NCI-H82 treated with DMSO at 0.1 percent for 48 hours (cell line): Measurements from ENCODE around the gene STX17.

ENCODE experiments used
- DNase-seq: peaks from one replicate; lab custom pipeline; 2025; ENCODE audit not compliant: unreplicated experiment; lab: John Stamatoyannopoulos, UW

The STX17 gene

DNA sequence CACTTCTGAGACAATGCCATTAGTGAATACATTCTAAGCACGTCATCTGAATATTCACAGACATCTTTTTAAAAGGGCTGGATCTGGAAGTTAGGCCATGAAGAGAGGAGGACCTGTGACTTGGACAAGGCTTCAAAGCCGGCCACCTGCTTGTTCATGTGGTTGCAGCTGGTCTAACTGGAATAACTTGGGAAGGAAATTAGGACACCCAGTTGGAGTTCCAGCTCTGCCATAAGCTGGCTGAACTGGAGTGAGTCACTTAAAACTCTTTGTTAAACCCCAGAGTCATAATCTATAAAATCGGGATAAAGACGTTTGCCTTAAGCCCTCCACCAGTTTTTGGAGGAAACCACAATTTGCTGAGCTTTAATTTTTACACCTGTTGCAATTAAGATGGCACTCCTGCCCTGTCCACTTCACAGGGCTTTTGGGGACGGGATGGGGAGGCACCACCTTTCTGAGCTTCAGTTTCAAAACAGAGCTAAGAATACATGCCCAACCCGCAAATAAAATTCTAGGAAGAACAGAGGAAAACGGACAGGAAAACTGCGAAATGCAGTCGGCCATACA is 536 bp upstream of the STX17 start:
- no peak for DNase-seq

DNA sequence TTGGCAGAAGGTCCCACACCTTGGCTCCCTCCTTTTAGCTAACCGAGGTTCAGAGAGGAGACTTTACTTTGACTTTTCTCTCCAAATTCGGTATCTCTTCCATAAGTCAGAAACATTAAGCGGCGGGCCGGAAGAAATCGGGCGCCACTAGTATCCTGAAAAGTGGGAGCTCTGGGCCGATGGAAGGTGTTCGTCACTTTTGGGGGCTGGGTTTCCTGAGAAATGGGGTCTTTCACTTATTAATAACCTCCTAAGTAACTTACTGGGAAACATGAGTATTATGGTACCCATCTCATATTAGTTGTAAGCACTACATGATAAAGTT is 716 bp downstream of the STX17 start:
- no peak for DNase-seq

GRCh38 chr9:99911600-99911999 is 5.1 kb downstream of the STX17 start:
- DNase-seq = no peak

GRCh38 chr9:99916650-99917049 is 10.2 kb downstream of the STX17 start:
- DNase-seq = no peak

- no peak for DNase-seq
Measured at GRCh38 chr9:99918134-99918533, 11.7 kb downstream of the STX17 start.

- no peak for DNase-seq
Measured at GRCh38 chr9:99919930-99920329, 13.5 kb downstream of the STX17 start.

GRCh38 chr9:99921875-99922710 is 15.6 kb downstream of the STX17 start:
- DNase-seq = no peak

DNA sequence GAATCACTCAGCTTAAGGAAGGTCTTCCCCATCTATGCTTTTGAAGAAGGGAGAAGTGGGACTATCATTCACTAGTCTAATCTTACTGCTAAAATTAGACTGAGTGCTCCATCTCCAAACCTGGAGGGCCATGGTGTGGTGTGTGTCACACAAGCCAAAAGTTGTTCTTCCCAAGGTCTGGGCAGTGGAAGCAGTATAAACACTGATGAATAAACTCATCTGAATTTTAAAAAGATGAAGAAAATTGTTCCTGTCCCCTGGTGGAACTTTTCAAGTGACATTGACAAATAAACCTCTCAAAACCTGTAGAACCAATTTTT is 16.2 kb downstream of the STX17 start:
- DNase-seq = no peak

GRCh38 chr9:99925541-99925940 is 19.1 kb downstream of the STX17 start:
- no peak for DNase-seq

- no peak for DNase-seq
Measured at GRCh38 chr9:99929652-99930051, 23.2 kb downstream of the STX17 start.

DNA sequence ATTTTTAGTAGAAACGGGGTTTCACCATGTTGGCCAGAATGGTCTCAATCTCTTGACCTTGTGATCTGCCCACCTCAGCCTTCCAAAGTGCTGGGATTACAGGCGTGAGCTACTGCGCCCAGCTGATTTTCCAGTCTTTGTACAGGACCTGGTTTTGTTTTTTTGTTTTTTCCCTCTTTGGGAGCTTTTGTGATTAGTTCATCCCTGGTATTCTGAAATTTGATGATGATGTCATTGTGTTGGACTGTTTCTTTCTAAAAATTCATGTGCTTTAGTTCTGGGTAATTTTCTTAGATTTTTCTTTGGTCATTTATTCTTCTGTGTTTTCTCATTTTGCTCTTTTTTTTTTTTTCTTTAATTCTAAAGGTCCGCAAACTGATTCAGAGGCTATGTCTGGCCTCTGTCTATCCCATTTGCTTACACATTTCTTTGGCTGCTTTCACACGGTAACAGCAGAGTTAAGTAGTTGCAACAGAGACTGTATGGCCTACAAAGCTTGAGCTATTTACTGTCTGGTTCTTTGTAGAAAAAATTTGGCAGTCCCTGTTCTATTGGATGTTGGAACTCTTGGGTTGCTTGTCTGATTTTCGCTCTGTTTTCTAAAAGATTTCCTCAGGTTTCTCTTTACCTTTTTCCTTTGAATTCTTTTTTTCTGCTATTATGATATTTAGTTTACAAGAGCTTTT is 24.8 kb downstream of the STX17 start:
- no peak for DNase-seq

- no peak for DNase-seq
Measured at GRCh38 chr9:99936947-99937587, 30.6 kb downstream of the STX17 start.

DNA sequence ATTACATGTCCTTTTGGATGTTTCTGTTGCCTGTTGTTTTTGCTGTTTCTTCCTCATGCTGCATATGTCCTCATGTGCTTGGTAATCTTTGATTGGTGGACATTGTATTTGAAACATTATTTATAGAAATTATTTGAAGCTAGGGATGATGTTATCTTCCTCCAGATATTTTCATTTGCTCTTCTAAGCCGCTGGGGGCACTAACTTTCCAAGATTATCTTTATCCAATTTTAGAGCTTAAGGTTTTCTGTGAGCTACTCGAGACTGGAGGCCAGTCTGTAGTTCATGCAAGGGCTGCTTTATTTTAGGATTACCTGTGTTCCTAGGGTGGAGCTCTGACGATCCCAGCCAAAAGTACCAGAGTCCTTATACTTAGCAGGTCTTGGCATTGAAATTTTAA is 40.9 kb downstream of the STX17 start:
- DNase-seq = peak; percentile 62

DNA sequence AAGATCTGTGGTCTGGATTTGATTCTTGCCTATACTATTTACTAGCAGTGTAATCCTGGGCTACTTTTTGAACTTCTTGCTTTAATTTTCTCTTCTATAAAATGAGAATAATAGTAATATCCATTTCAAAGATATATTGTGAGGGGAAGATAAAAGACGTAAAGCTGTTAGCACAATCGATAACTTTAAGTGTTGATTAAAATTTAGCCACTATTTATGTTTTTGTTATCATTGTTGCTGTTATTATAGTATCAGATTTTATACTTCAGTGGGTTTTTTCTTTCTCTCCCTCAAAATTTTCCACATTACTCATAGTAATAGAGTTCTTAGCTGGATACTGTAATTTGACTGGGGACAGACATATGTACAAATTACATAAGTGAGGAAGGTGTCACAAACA is 42.0 kb downstream of the STX17 start:
- DNase-seq = no peak

DNA sequence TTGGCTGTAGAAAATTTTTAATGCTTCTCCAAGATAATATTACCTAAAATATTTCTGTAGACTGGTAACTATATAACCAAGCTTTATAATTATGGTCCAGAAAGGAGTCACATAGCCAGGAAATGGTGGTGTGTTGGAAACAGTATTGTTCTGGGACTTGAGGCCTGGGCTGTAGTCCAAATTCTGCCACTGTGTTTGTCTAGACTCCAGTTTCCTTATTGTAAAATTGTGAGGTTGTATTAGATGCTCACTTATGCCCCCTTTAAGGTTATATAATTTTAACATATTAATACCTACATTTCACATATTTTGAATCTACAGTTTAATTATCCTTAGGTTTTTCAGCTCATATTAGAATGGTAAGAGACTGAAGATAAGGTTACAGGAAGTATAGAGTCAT is 42.4 kb downstream of the STX17 start:
- no peak for DNase-seq

DNA sequence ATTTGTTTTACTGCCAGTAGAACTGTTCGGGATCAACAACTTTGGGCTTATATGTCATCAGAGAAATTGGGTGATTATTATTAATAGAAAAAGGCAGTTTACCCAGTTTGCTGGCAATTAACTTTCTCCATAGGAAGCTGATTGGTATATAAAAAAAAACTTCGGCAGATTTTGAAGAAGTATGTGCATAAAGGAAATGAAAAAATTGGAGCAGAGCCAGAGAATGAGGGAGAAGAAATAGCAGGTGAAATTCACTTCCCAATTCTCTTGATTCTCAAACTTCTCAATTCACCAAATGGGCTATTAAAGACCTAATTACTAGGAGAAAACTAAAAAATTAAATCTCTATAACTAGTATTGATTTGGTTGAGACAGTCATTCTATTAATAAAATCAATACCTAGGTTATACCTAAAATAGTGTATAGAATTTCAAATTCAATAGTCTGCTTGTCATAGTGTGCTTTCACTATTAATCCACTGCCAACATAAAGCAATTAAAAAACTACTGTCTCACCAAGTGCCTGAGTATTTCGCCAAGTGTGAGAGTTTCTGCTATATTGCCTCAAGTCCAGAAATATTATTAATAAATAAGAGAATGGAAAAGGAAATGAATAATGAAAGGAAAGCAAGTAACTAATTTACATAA is 47.5 kb downstream of the STX17 start:
- no peak for DNase-seq

- DNase-seq = no peak
Measured at GRCh38 chr9:99954819-99955218, 48.4 kb downstream of the STX17 start.

GRCh38 chr9:99955606-99956005 is 49.2 kb downstream of the STX17 start:
- no peak for DNase-seq

DNA sequence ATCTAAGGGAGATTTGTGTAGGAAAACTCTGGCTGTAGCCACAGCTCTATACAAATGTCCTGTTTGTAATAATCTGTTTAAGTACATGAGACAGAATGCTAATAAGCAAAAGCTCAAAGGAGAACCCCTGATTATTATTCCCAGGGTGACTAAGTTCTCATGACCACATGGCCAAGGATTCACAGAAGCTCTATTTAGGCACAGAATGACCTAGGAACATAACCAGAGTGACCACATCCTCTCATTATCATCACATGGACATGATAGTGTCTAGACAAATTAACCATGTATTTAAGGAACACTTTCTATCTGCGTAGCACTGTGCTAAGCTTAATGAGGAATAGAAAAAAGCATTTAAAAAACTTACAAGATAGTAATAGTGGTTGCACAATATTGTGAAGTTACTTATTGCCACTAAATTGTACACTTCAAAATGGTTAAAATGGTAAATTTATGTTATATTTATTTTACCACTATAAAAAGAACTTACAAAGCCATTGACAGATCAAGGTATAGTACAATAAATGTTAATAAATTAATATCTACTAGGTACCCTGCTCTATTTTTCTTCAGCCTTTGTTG is 56.3 kb downstream of the STX17 start:
- no peak for DNase-seq

DNA sequence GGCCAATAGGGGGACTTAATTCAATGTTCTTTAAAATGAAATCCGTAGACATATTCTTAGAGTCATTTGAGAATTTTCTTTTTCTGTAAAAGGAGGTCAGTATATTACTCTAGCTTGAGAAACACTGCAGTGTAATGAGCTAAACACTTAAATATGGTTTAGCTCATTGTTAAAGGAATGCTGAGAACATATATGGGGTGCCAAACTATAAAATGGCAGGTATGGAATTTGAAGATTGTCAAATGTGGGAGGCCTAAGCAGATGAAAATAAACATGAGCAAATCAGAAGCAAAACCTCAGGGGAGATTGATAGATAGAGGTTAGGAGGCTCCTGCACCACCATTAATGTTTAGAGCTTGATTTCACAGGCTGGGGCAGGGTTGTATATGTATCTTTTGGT is 57.9 kb downstream of the STX17 start:
- no peak for DNase-seq

GRCh38 chr9:99966001-99966400 is 59.5 kb downstream of the STX17 start:
- no peak for DNase-seq
